B cell (primary cell): ENCODE measurements around the gene PIK3CD. TPM values are rescaled to one million over a fixed set of nuclear protein-coding genes. Genes with fewer than 3 reads are reported as not detected.

Source experiments
- ATAC-seq: fragments of 200-7000 bp; cut with Tn5 transposase; one replicate; pipeline ENCODE4 v1.10.0; 2021; ENCODE audit warnings: low read depth, mild to moderate bottlenecking, moderate number of reproducible peaks, moderate library complexity
- CTCF ChIA-PET: fragments of 350-600 bp; sonication (Branson Sonifier 250); formaldehyde crosslinking; loops from one replicate; lab custom pipeline; 2021; ENCODE audit warnings: antibody characterized with exemption, inconsistent platforms; lab: Charles Lee
- POLR2A ChIA-PET: fragments of 350-600 bp; sonication (Branson Sonifier 250); formaldehyde crosslinking; loops from one replicate; lab custom pipeline; 2021; ENCODE audit warnings: antibody characterized with exemption; lab: Charles Lee
- DNase-seq: peaks from one replicate; pipeline ENCODE4 v3.0.0; 2013
- H2AFZ ChIP-seq: 2 replicates; pipeline ENCODE4 v1.6.1; 2012; ENCODE audit warnings: mild to moderate bottlenecking, low read depth, low read length; ENCODE audit not compliant: insufficient read depth, poor library complexity, severe bottlenecking
- H3K27ac ChIP-seq, 2 donors: 1 replicate in 1 of 2; 2 replicates in 1 of 2; pipeline ENCODE4 v1.5.1; 2012 to 2013; ENCODE audit warnings: low read length in 2 of 2, mild to moderate bottlenecking in 2 of 2, moderate library complexity in 1 of 2
- H3K27me3 ChIP-seq, 4 experiments: fragments of 200-600 bp in 1 of 4; sonication (generic) in 1 of 4; replicated peaks in 1 of 4; 1 replicate in 2 of 4; 2 replicates in 2 of 4; pipeline versions ENCODE4 v1.6.1 to v1.7.0; 2013 to 2016; ENCODE audit warnings: low read length in 3 of 4, mild to moderate bottlenecking in 2 of 4, mixed read lengths in 1 of 4, moderate library complexity in 1 of 4; ENCODE audit not compliant: insufficient read depth in 4 of 4, control insufficient read depth in 3 of 4; ENCODE audit errors: control extremely low read depth in 1 of 4
- H3K36me3 ChIP-seq, 2 experiments: replicated peaks in 1 of 2; 1 replicate in 1 of 2; 2 replicates in 1 of 2; pipeline versions ENCODE4 v1.6.1 to v1.7.1; 2013; ENCODE audit warnings: low read length in 1 of 2; ENCODE audit not compliant: insufficient read depth in 2 of 2, control insufficient read depth in 1 of 2; ENCODE audit errors: control extremely low read depth in 1 of 2, extremely low read depth in 1 of 2
- H3K4me1 ChIP-seq, 2 donors: fragments of 200-600 bp in 1 of 2; sonication (generic) in 1 of 2; 1 replicate in 1 of 2; 2 replicates in 1 of 2; pipeline versions ENCODE4 v1.5.1 to v1.6.1; 2013 to 2017; ENCODE audit warnings: low read length in 2 of 2; ENCODE audit not compliant: control insufficient read depth in 2 of 2, insufficient read depth in 2 of 2
- H3K4me2 ChIP-seq: replicated peaks from 2 replicates; pipeline ENCODE3; 2012; ENCODE audit warnings: mild to moderate bottlenecking, low read depth, low read length; ENCODE audit not compliant: poor library complexity, severe bottlenecking
- H3K4me3 ChIP-seq, 5 experiments: fragments of 200-600 bp in 1 of 5; sonication (generic) in 1 of 5; 1 replicate in 3 of 5; 2 replicates in 2 of 5; pipeline versions ENCODE4 v1.5.1 to v1.7.0; 2011 to 2016; ENCODE audit warnings: low read length in 4 of 5, mild to moderate bottlenecking in 4 of 5, low read depth in 2 of 5, control low read depth in 1 of 5, moderate library complexity in 1 of 5; ENCODE audit not compliant: insufficient read depth in 1 of 5; ENCODE audit errors: control extremely low read depth in 1 of 5, extremely low read depth in 1 of 5
- H3K79me2 ChIP-seq: fragments of 200-600 bp; sonication (generic); one replicate; pipeline ENCODE4 v1.6.0; 2016; ENCODE audit warnings: low read length; ENCODE audit not compliant: control insufficient read depth, insufficient read depth
- H3K9ac ChIP-seq: fragments of 200-600 bp; sonication (generic); 2 replicates; pipeline ENCODE4 v1.6.1; 2017; ENCODE audit warnings: mild to moderate bottlenecking, low read length, moderate library complexity
- H3K9me3 ChIP-seq, 3 donors: one replicate each; pipeline versions ENCODE4 v1.6.1 to v1.7.1; 2013; ENCODE audit warnings: low read length in 2 of 3; ENCODE audit not compliant: control insufficient read depth in 2 of 3, insufficient read depth in 1 of 3; ENCODE audit errors: control extremely low read depth in 1 of 3
- H4K20me1 ChIP-seq: 2 replicates; pipeline ENCODE4 v1.6.0; 2012; ENCODE audit warnings: mild to moderate bottlenecking, low read length; ENCODE audit not compliant: insufficient read depth, control insufficient read depth, poor library complexity, severe bottlenecking
- H3K27ac Mint-ChIP-seq: one replicate; pipeline ENCODE4 v1.8.0; 2021; ENCODE audit warnings: mixed read lengths
- H3K27me3 Mint-ChIP-seq: one replicate; pipeline ENCODE4 v1.8.0; 2021; ENCODE audit warnings: mixed read lengths
- H3K4me1 Mint-ChIP-seq: one replicate; pipeline ENCODE4 v1.8.0; 2021; ENCODE audit warnings: mixed read lengths
- H3K4me3 Mint-ChIP-seq: one replicate; pipeline ENCODE4 v1.8.0; 2021; ENCODE audit warnings: mixed read lengths
- H3K9me3 Mint-ChIP-seq: one replicate; pipeline ENCODE4 v1.8.0; 2022; ENCODE audit warnings: mixed read lengths; ENCODE audit not compliant: insufficient read depth
- CTCF ChIP-seq: fragments of 200-600 bp; IDR thresholded peaks from one replicate; pipeline ENCODE4 v1.8.0; 2022; ENCODE audit warnings: antibody characterized with exemption, mild to moderate bottlenecking
- EZH2 ChIP-seq: IDR thresholded peaks from 2 replicates; pipeline ENCODE4 v1.6.1; 2012; ENCODE audit warnings: borderline replicate concordance, low read depth, mild to moderate bottlenecking, moderate library complexity, low read length; ENCODE audit not compliant: insufficient read depth, poor library complexity, severe bottlenecking
- WGBS: methylation state at CpG from one replicate; pipeline ENCODE4 v1.1.5; 2013; ENCODE audit warnings: missing lambda C conversion rate; ENCODE audit not compliant: insufficient coverage; 5-methylcytosine and 5-hydroxymethylcytosine counted together
- intact Hi-C: fragments of 100-400 bp; cut with micrococcal nuclease; formaldehyde crosslinking; loops from one replicate; pipeline ENCODE4 v1.10.0; 2022
- polyA plus RNA-seq: library from polyadenylated mRNA; depleted of rRNA; stranded (reverse); fragments of >200 nt; gene quantifications from 2 replicates; pipeline ENCODE4 v1.2.3, GENCODE V29; 2012
- total RNA-seq, 2 donors: library from RNA; stranded (reverse); fragments of 120-200 nt in 1 of 2; gene quantifications; 1 replicate in 1 of 2; 2 replicates in 1 of 2; pipeline versions ENCODE4 v1.2.3 to v1.2.4, GENCODE V29; 2013 to 2022

PIK3CD gene
- total and polyA plus RNA-seq, 2 donors (not counting 1 experiment from before 2014, with no cell fraction given) = 144 to 222 TPM

DNA sequence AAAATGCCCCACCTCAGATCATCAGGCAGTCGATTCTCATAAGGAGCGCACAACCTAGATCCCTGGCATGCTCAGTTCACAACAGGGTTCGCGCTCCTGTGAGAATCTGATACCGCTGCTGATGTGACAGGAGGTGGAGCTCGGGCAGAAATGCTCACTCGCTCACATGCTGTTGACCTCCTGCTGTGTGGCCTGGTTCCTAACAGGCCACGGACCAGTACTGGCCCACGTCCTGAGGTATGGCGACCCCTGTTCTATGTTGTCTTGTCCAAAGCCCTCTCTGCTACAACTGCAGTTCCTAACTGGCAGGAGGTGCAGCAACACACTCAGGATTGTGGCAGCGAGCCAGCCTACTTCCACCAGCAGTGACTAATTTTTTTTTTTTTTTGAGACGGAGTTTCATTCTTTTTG is 101.6 kb downstream of the PIK3CD start:
- no peak overlapping the region for H3K4me3 Mint-ChIP-seq
- 97% methylated on average over 11 of the region's 12 CpGs for WGBS
- no peaks in the 10 kb centered on the region for H3K4me1 ChIP-seq
- no peak for ATAC-seq
- POLR2A ChIA-PET = no interaction called here
- no peak overlapping the region for H3K4me3 ChIP-seq
- TF ChIP-seq EZH2 (no peak), CTCF (no peak)
- peaks cover 14% of the 10 kb centered on the region for H3K79me2 ChIP-seq
- H3K36me3 ChIP-seq = peaks cover 5 to 43% of the 10 kb centered on the region in 2 experiments
- H3K9me3 Mint-ChIP-seq = no peaks in the 10 kb centered on the region
- no peaks in the 10 kb centered on the region for H3K27me3 Mint-ChIP-seq
- intact Hi-C loops = no loop called here
- DNase-seq = no peak
- CTCF ChIA-PET = interaction anchor here (0.6 kb wide), 1 partner anchor 113 kb away, joined by 3 read pairs; no protein-coding TSS in a partner anchor
- H3K27ac ChIP-seq = no peak overlapping the region
- no peaks in the 10 kb centered on the region for H3K9me3 ChIP-seq
- H3K4me2 ChIP-seq = no peak overlapping the region
- peaks cover 17% of the 10 kb centered on the region for H4K20me1 ChIP-seq
- no peak overlapping the region for H2AFZ ChIP-seq
- no peaks in the 10 kb centered on the region for H3K4me1 Mint-ChIP-seq
- H3K27me3 ChIP-seq = no peaks in the 10 kb centered on the region
- H3K9ac ChIP-seq = no peak overlapping the region
- H3K27ac Mint-ChIP-seq = no peak overlapping the region

DNA sequence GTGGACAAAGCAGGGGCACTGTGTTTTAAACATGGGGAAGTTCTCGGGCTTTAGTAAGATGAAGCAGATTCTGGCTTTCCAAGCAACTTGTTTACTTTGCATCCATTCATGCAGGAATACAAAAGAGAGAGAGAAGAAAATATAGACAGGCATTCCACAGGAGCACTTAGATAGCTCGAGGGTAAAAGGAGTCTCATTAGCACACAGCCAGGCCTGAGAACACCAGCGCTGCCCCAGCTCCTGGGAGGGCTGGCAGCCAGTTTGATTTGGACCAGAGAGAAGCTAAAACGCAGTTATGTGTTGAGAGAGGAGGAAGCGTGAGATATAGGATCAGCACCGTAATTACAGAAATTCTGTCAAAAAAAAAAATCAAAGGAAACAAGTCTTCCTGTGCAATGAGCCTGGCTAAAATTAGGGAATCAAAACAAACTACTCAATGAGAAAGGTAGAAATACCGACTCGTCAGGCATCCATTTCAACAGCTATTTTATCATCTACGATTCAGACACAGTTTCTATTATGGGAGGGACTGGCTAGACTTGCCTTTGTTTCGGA is 104.0 kb downstream of the PIK3CD start:
- H3K4me1 ChIP-seq = no peaks in the 10 kb centered on the region
- H3K4me1 Mint-ChIP-seq = peaks cover 1% of the 10 kb centered on the region
- no peak overlapping the region for H3K9ac ChIP-seq
- H3K27me3 Mint-ChIP-seq = no peaks in the 10 kb centered on the region
- no peaks in the 10 kb centered on the region for H3K27me3 ChIP-seq
- H3K36me3 ChIP-seq = peaks cover 1 to 23% of the 10 kb centered on the region in 2 experiments
- no peak overlapping the region for H3K27ac Mint-ChIP-seq
- DNase-seq (no peak), ATAC-seq (no peak)
- CTCF ChIA-PET = interaction anchor here (0.5 kb wide), 1 partner anchor 300 kb away, joined by 3 read pairs; no protein-coding TSS in a partner anchor
- no peak overlapping the region for H2AFZ ChIP-seq
- intact Hi-C loops = no loop called here
- no peak overlapping the region for H3K27ac ChIP-seq
- POLR2A ChIA-PET = interaction anchor here (0.6 kb wide), 1 partner anchor 16 kb away, joined by 4 read pairs; no protein-coding TSS in a partner anchor
- H3K4me2 ChIP-seq = no peak overlapping the region
- H3K79me2 ChIP-seq = peaks cover 37% of the 10 kb centered on the region
- no peak for TF ChIP-seq EZH2
- TF ChIP-seq CTCF = no peak
- H3K9me3 ChIP-seq = no peaks in the 10 kb centered on the region
- peaks cover 37% of the 10 kb centered on the region for H4K20me1 ChIP-seq
- no peaks in the 10 kb centered on the region for H3K9me3 Mint-ChIP-seq
- no peak overlapping the region for H3K4me3 ChIP-seq
- WGBS = no CpG with 5 or more reads among the region's 10 CpGs
- H3K4me3 Mint-ChIP-seq = no peak overlapping the region
